Mammary microvascular endothelial cell (primary cell): Measurements from ENCODE around the gene CFAP46. TPM values are rescaled to one million over a fixed set of nuclear protein-coding genes. Genes with fewer than 3 reads are reported as not detected.

ENCODE experiments used
- total RNA-seq: library from RNA; depleted of rRNA; stranded (reverse); fragments of >200 nt; gene quantifications from 2 replicates; pipeline ENCODE4 v1.2.3, GENCODE V29; 2015

Gene CFAP46
- 0.20 and 0.25 TPM in 2 replicates for total RNA-seq

GRCh38 chr10:132942101-132943057 lies at the start of gene CFAP46:
CFAP46 (minus strand) TSS chr10:132942570; CDS start chr10:132942484, 86 bp downstream.

GRCh38 chr10:132785723-132786475 lies 156.5 kb downstream of the CFAP46 start, which contains the start of gene NKX6-2:
NKX6-2 (minus strand) TSS chr10:132786147; CDS start chr10:132785948, 199 bp downstream.

Other genes with a start within 250 kb of the CFAP46 start
- gene NKX6-2, start 156.4 kb downstream of the CFAP46 start, total RNA-seq: not detected in 2 replicates
- gene ADGRA1, start 145.4 kb upstream of the CFAP46 start, total RNA-seq: not detected in 2 replicates
- 0.13 TPM in 1 of 2 replicates, not detected in the other for gene KNDC1, start 217.6 kb upstream of the CFAP46 start, total RNA-seq